ENCODE measurements around the gene ZNF664. TPM values are rescaled to one million over a fixed set of nuclear protein-coding genes. Genes with fewer than 3 reads are reported as not detected.

The ZNF664 gene
- total RNA-seq, 2 experiments from 2014 or later = 13.4 to 19.0 TPM

DNA sequence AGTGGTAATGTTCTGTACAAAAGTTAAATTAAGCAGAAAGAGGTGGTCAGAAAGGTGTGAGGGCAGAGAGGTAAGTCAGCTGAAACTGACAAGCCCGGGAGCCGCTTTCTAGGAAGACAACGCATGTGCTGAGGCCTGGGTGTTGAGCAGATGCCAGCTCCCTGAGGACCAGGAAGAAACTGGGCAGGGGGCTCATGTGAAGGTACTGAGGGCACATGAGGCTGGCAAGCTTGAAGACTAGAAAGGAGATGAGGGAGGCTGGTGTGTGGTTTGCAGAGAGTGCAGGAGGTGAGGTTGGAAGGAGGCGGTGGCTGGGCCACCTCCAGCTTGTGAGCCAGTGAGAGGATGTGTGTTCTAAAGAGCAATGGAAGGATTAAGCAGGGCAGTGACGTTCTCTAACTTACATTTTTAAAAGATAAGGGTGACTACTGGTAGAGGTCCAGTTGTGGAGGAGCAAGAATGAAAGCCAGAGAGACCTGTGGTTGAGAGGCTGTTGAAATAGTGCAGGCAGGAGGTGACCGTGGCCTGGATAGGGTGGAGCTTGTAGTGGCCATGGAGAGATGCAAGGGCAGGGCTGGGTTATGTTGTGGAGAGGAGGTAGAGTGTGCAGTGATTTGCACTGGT lies 29.1 kb downstream of the ZNF664 start:
- Histone ChIP-seq H3K4me3 (ENCODE audit: low read length) (no peak overlapping the region), H3K9me3 (ENCODE audit: control insufficient read depth in 1 of 2, insufficient read depth in 1 of 2, low read length in 2 of 2) (no peaks in the 10 kb centered on the region), H3K27ac (ENCODE audit: low read depth in 1 of 2, low read length in 2 of 2) (no peak overlapping the region), H3K36me3 (ENCODE audit: insufficient read depth, low read length) (peaks cover 37% of the 10 kb centered on the region), H3K4me1 (ENCODE audit: insufficient read depth, low read length) (peaks cover 15% of the 10 kb centered on the region), H3K27me3 (ENCODE audit: control insufficient read depth in 1 of 2, insufficient read depth in 2 of 2, low read length in 2 of 2) (no peaks in the 10 kb centered on the region)
- Mint-ChIP-seq H3K27ac (no peak overlapping the region), H3K4me1 (ENCODE audit: low read depth) (peaks cover 34% of the 10 kb centered on the region), H3K9me3 (no peaks in the 10 kb centered on the region), H3K4me3 (no peak overlapping the region), H3K27me3 (no peaks in the 10 kb centered on the region), H3K36me3 (ENCODE audit: low read depth) (peaks cover 18% of the 10 kb centered on the region)
- no peak for ATAC-seq (ENCODE audit: poor library complexity)
- intact Hi-C loops (cut with DNase I, micrococcal nuclease) = no loop called here
- TF ChIP-seq, protein P1, sequence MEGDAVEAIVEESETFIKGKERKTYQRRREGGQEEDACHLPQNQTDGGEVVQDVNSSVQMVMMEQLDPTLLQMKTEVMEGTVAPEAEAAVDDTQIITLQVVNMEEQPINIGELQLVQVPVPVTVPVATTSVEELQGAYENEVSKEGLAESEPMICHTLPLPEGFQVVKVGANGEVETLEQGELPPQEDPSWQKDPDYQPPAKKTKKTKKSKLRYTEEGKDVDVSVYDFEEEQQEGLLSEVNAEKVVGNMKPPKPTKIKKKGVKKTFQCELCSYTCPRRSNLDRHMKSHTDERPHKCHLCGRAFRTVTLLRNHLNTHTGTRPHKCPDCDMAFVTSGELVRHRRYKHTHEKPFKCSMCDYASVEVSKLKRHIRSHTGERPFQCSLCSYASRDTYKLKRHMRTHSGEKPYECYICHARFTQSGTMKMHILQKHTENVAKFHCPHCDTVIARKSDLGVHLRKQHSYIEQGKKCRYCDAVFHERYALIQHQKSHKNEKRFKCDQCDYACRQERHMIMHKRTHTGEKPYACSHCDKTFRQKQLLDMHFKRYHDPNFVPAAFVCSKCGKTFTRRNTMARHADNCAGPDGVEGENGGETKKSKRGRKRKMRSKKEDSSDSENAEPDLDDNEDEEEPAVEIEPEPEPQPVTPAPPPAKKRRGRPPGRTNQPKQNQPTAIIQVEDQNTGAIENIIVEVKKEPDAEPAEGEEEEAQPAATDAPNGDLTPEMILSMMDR (IDR thresholded peaks at IDR 0.05) = no peak
- POLR2A ChIA-PET = no interaction called here
- DNase-seq = no peak
- CTCF ChIA-PET = interaction anchor here (1.9 kb wide), 1 partner anchor 97 kb away, joined by 5 read pairs; no protein-coding TSS in a partner anchor

DNA sequence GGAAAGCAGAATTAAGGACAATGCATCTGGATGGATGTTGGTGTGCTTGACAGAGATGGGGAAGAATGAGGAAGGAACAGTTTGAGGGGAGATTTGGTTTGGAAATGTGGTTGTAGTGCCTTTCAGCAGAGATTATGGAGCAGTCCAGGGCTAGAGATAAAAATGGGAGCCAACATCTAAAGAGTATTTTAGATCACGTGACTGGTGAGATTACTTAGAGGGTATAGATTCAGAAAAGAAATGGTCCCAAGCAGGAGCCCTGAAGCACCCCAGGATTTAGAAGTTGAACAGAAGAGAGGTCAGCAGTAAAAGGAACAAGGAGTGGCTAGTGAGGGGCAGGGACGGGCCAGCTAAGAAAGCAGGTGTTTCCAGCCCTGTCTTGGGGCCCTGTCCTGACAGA lies 29.6 kb downstream of the ZNF664 start:
- no peaks in the 10 kb centered on the region for H3K9me3 Mint-ChIP-seq

DNA sequence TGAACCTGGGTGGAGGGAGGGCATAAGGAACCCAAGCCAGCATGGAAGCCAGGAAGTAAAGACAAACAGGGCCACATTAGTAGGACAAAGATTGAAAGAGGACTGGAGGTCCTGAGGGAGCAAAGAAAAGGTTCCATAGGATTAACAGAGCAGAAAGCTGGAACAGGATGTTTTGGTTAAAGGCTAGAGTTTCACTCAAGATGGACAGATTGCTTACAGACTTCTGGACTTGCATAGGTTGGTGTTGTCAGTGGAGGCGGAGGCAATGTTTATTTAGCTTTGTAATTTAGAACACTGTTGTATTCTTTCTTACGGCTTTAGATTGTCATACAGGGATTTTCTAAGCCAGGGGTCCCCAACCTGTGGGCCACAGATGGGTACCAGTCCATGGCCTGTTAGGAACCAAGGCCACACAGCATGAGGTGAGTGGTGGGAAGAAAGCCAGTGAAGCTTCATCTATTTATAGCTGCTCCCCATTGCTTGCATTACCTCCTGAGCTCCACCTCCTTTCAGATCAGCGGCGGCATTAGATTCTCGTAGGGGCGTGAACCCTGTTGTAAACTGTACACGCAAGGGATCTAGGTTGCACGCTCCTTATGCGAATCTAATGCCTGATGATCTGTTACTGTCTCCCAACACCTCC lies 31.3 kb downstream of the ZNF664 start:
- no peaks in the 10 kb centered on the region for H3K27me3 ChIP-seq (ENCODE audit: control insufficient read depth in 1 of 2, insufficient read depth in 2 of 2, low read length in 2 of 2)
- TF ChIP-seq, protein P1 (IDR thresholded peaks at IDR 0.05) = no peak
- CTCF ChIA-PET = interaction anchor here (1.9 kb wide), 1 partner anchor 21 kb away, joined by 5 read pairs; no protein-coding TSS in a partner anchor
- peaks cover 5% of the 10 kb centered on the region for H3K36me3 Mint-ChIP-seq (ENCODE audit: low read depth)
- DNase-seq (no peak), ATAC-seq (ENCODE audit: poor library complexity) (no peak)
- H3K4me3 ChIP-seq (ENCODE audit: low read length) = no peak overlapping the region
- peaks cover 25% of the 10 kb centered on the region for H3K36me3 ChIP-seq (ENCODE audit: insufficient read depth, low read length)
- H3K9me3 ChIP-seq (ENCODE audit: control insufficient read depth in 1 of 2, insufficient read depth in 1 of 2, low read length in 2 of 2) = no peaks in the 10 kb centered on the region
- no peak overlapping the region for H3K4me3 Mint-ChIP-seq
- H3K4me1 Mint-ChIP-seq (ENCODE audit: low read depth) = peaks cover 34% of the 10 kb centered on the region
- no peaks in the 10 kb centered on the region for H3K27me3 Mint-ChIP-seq
- no peak overlapping the region for H3K27ac Mint-ChIP-seq
- intact Hi-C loops (cut with DNase I, micrococcal nuclease) = no loop called here
- POLR2A ChIA-PET = no interaction called here
- no peak overlapping the region for H3K27ac ChIP-seq (ENCODE audit: low read depth in 1 of 2, low read length in 2 of 2)
- no peaks in the 10 kb centered on the region for H3K9me3 Mint-ChIP-seq
- peaks cover 18% of the 10 kb centered on the region for H3K4me1 ChIP-seq (ENCODE audit: insufficient read depth, low read length)

More for the DNA sequence above, 29.6 kb downstream of the ZNF664 start:
- ATAC-seq (ENCODE audit: poor library complexity) (no peak), DNase-seq (no peak)
- Histone ChIP-seq H3K4me3 (ENCODE audit: low read length) (no peak overlapping the region), H3K36me3 (ENCODE audit: insufficient read depth, low read length) (peaks cover 37% of the 10 kb centered on the region), H3K4me1 (ENCODE audit: insufficient read depth, low read length) (peaks cover 18% of the 10 kb centered on the region), H3K27ac (ENCODE audit: low read depth in 1 of 2, low read length in 2 of 2) (no peak overlapping the region), H3K9me3 (ENCODE audit: control insufficient read depth in 1 of 2, insufficient read depth in 1 of 2, low read length in 2 of 2) (no peaks in the 10 kb centered on the region), H3K27me3 (ENCODE audit: control insufficient read depth in 1 of 2, insufficient read depth in 2 of 2, low read length in 2 of 2) (no peaks in the 10 kb centered on the region)
- TF ChIP-seq, protein P1 (IDR thresholded peaks at IDR 0.05) = no peak
- CTCF ChIA-PET = interaction anchor here (1.9 kb wide), 1 partner anchor 97 kb away, joined by 5 read pairs; no protein-coding TSS in a partner anchor
- Mint-ChIP-seq H3K4me3 (no peak overlapping the region), H3K27ac (no peak overlapping the region), H3K27me3 (no peaks in the 10 kb centered on the region), H3K4me1 (ENCODE audit: low read depth) (peaks cover 34% of the 10 kb centered on the region), H3K36me3 (ENCODE audit: low read depth) (peaks cover 16% of the 10 kb centered on the region)
- POLR2A ChIA-PET = no interaction called here
- intact Hi-C loops (cut with DNase I, micrococcal nuclease) = no loop called here

All from CD4-positive, alpha-beta T cell (primary cell).